ENCODE measurements around the gene RPL3.

RPL3 gene

DNA sequence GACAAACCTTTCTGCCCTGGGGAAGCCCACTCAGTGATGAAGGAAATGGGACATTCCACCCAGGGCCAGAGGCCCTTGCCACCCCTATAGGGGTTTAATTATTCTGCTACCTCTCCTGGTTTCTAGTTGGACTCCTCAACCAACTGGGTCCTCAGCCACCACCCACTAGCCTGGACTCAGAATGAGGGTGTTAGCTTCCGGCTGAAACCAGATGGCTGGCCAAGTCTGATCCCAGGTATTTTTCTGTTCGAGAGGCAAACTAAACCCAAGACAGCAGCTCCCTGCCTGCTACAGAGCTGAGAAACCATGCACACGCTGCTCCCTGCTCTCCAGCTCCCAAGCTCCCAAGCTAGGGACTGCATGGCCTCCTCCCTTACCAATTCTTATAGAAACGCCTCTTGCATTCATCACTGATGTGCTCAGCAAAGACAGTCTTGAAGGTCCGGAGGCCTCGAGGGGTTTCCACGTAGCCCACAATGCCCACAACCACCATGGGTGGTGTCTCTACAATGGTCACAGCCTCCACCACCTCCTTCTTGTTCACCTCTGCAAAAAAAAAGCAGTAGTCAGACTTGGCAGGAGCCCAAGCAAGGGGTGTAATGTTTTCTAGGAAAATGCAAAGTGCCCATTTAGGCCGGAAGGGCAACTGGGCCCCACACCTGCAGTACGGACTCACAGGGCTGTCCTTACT, 2.2 kb downstream of the RPL3 start:
- no peak for DNase-seq (ENCODE audit: low spot score)

- DNase-seq (ENCODE audit: low spot score): peak; percentile 77
These were observed 2.9 kb downstream of the RPL3 start for GRCh38 chr22:39316440-39317083.

DNA sequence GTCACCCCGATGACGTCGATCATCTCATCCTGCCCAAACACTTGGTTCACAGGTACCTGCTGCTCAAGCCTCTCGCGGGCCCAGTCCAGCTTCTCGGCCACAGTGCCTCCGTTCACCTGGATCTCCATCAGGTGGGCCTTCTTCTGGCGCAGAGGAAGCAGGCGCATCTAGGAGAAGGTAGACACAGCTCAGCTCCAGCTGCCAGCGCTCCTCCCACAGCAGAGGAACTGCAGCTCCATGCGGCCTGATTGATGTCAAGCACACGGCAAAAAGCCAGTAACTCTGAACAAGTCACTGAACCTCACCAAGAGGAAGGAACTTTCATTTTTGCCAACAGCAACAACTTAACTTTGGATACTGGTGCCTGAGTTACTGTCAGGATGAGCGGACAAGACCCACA, 4.0 kb downstream of the RPL3 start:
- DNase-seq (ENCODE audit: low spot score): no peak

DNA sequence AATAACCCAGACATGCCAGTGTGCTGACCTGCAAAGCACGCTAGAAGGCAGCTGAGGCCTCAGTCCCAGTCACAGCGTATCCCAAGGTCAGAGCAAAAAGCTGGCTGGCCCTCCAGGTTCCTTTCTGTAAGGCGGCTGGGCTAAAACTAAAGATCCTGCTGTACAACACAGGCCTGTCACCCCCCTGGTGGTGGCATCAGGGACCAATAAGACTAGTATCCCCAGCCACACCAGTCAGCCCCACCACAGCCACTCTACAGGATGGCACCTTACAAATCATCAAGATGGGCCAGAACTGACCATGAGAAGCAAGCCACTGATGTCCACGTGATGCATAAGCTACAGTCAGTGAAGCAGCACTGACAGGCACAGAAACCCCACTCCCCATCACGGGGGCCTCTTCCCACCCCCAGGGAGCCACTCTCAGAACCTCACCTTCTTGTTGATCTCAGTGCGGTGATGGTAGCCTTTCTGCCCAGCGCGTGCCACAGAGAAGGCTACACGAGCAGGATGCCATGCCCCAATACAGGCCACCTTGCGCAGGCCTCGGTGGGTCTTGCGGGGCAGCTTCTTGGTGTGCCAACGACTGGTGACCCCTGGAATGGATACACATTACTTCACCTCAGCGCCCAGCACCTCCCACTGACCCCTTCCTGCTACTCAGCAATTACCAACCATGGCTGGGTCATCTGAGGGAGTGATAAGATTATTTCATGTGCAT, 5.0 kb downstream of the RPL3 start:
- DNase-seq (ENCODE audit: low spot score): no peak

- no peak for DNase-seq (ENCODE audit: low spot score)
These were observed 6.0 kb downstream of the RPL3 start for GRCh38 chr22:39313258-39314001.

GRCh38 chr22:39312410-39312809, 7.0 kb downstream of the RPL3 start:
- DNase-seq (ENCODE audit: low spot score): no peak

GRCh38 chr22:39311592-39312400, 7.6 kb downstream of the RPL3 start:
- no peak for DNase-seq (ENCODE audit: low spot score)

GRCh38 chr22:39309881-39310714, 9.3 kb downstream of the RPL3 start:
- DNase-seq (ENCODE audit: low spot score): no peak

DNA sequence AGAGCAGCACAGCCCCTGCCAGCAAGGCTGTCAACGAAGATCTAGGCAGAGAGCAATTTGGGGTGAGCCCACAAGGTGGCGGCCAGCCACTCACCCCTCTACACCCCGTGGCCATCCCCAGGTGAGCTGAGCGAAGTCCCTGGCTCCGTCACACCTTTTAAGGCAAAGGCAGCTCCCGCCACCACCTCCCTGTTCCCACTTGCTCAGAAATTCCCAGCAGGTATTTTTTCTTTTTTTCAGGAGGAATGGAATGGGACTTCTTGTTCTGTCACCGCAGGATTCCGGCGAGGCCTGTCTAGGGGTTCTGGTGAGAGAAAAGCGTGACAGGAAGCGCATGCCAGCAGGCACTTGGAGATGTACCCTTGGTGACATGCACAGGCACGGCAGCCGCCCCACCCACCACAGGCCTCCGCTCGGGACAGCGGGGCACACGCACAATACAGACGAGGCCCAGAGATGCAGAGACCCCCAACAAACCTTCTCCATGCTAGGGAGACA, 10.0 kb downstream of the RPL3 start:
- DNase-seq (ENCODE audit: low spot score): no peak

- no peak for DNase-seq (ENCODE audit: low spot score)
These were observed 10.6 kb downstream of the RPL3 start for GRCh38 chr22:39308614-39309363.

DNA sequence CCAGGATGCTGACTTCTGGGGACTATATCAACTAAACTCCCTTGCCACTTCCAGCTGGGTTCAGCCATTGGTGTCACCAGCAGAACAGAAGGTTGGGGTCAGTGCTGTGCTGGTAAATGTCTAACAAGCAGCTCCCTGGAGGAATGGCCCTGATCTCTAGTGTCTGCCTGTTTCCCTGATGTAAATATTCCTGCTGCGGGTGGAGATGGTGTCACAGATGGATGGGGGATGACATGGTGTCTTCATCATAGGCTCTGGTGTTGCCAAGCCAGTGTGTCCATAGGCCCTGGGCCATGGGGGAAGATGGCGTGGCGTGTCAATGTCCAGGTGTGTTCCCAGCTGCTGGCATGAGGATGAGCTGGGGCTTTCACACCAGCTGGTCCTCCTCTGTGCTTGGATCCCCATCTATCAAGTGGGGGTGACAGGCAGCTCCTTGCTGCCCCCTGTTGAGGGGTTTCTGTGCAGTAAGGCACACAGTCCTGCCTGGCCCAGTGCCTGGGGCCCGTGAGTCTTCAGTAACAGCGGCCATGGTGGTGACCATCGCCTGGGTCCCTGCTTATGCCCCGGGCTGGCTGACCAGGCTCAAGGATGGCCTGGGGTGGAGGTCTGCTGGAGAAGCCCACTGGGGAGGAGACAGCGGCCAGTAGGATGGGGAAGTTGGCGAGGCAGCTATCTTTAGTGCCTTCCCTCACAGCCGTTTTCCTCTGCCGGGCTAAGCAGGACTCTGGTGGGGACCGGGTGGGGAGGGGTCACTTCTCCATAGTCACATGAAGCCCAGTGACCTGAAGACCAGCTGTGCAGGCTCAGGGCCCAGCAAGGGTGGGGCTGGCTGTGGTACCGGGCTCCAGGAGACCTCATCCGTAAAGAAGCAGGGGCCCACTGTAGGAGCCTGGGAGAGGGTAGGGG, 12.7 kb downstream of the RPL3 start:
- peak; percentile 42 for DNase-seq (ENCODE audit: low spot score)

DNA sequence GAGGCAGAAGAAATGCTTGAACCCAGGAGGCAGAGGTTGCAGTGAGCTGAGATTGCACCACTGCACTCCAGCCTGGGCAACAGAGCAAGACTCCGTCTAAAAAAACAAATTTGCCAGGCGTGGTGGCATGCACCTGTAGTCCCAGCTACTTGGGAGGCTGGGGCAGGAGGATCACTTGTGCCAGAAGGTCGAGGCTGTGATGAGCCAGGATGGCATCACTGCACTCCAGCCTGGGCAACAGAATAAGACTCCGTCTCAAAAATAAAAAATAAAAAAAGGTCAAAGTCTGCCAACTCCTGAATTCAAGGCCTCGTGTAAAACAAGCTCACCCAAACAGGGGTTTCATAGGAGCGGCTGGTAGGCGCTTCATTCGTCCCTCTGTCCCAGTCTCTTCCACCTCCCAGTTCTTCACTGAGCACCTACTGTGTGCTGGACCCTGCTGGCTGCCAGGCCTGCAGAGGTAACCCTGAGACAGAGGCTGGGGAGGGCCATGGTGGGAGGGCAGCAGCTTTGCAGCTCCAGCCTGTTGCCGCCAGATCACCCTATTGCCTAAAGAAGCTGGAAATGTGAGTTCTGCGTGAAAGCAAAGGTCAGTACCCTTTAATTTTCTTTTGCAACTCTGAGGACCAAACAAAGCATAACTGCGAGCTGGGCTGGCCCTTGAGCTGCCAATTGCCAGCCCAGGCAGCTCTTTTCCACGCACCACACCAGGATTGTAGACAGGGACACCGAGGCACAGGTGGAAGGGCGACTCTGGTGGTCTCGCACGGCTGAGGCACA, 15.3 kb downstream of the RPL3 start:
- no peak for DNase-seq (ENCODE audit: low spot score)

DNA sequence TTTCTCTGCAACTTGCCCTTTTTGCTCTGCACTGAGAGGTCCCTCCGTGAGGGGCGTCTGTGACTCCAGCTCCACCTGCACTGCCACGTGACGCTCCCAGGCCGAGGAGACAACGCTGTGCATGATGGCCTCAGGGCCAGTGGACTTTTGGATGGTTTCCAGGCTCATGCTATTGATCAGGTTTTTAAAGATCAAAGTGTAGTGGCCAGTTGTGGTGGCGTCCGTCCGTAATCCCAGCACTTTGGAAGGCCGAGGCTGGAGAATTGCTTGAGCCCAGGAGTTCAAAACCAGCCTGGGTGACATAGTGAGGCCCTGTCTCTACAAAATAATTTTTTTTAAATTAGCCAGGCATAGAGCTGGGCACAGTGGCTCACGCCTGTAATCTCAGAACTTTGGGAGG, 16.1 kb downstream of the RPL3 start:
- DNase-seq (ENCODE audit: low spot score): no peak

- no peak for DNase-seq (ENCODE audit: low spot score)
These were observed 16.9 kb downstream of the RPL3 start for GRCh38 chr22:39302431-39302960.

DNA sequence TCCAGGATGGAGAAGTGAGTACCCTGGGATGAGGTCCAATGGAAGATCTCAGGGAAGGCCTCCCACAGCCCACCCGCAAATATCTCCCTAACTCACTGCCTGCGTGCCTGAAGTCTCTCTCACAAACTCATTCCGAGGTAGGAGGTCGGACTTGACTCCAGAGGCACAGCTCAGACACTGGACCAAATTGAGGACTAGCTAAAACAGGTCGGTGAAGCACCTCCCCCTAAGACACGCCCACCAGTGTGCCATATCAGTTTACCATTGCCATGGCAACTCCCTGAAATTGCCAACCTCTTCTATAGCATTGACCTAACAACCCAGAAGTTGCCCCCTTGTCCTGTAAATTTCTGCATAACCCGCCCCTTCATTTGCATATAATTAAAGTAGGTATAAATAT, 17.5 kb downstream of the RPL3 start:
- DNase-seq (ENCODE audit: low spot score): no peak

DNA sequence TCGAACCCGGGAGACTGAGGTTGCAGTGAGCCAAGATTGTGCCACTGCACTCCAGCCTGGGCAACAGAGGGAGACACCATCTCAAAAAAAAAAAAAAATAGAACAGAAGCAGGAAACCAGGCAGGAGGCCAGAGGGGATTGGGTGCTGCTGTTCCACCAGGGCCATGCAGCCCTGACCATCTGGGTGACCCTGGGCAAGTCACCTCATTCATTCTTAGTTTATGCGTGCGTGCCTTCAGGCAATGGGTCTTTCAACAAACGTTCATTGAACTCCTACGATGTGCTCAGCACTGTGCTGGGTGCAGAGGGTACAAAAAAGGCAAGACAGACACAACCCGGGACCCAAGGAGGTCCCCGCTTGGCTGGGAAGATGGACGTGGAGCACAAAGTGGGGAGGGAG, 18.3 kb downstream of the RPL3 start:
- no peak for DNase-seq (ENCODE audit: low spot score)

- DNase-seq (ENCODE audit: low spot score): no peak
These were observed 19.1 kb downstream of the RPL3 start for GRCh38 chr22:39300186-39300830.
